ENCODE results near the gene THSD7B.
"Not testable (repeated sequence)": the region's sequence is repeated elsewhere in the genome, so short reads cannot be mapped to it uniquely, and the experiment has no call there.

Gene THSD7B

DNA sequence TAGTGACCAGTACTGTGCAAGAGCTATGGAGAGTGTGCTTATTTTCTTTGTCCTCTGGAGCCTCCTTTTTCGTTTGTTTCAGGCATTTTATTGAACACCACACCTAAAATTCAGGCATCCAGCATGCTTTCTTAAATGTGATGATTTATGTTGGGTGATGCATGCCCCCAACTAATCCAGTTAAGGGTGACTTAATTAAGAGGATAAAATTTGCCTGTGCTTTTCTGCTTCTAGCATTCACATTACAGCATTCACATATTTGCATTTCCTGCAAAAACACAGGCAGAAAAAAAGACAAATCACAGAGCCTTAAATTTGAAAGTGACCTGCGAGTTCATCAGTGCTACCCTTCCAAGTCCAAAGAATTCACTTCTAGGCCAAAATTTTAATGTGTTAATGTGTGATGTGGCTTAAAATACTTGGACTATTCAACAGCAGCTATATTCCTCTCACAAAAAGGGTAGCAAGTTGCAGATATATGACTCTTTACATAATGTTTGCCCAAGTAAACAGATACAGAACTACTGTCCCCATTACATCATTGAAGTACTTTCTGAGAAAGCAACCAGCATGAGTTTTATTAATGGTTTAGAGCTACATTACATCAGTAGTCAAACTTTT is 286.5 kb downstream of the THSD7B start:
- DNase-seq, result no peak

- DNase-seq, result no peak
These were observed 291.4 kb downstream of the THSD7B start for GRCh38 chr2:137056704-137057103.

GRCh38 chr2:137076111-137076765 is 310.9 kb downstream of the THSD7B start:
- DNase-seq, result not testable (repeated sequence)

GRCh38 chr2:137091704-137092103 is 326.4 kb downstream of the THSD7B start:
- DNase-seq, result no peak

DNA sequence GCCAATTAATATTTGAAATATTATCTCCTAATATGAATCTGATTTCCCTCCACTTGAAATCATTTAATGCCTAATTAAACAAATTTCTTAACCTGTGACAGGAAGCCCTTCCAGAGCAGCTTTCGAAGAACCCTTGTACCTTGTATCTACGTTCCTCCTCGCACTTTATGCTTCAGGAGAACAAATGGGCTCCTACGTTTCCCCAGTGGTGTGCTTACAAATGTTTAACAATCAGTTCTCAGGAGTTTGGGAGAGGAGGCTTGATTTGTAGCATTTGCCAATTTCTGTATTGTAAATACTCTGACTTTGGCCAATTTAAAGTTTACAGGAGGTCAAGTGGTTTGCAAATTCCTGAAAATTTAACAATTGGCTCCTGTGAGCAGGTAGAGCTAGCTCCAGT is 327.8 kb downstream of the THSD7B start:
- DNase-seq, result no peak

- no peak for DNase-seq
These were observed 330.8 kb downstream of the THSD7B start for GRCh38 chr2:137096187-137096586.

DNA sequence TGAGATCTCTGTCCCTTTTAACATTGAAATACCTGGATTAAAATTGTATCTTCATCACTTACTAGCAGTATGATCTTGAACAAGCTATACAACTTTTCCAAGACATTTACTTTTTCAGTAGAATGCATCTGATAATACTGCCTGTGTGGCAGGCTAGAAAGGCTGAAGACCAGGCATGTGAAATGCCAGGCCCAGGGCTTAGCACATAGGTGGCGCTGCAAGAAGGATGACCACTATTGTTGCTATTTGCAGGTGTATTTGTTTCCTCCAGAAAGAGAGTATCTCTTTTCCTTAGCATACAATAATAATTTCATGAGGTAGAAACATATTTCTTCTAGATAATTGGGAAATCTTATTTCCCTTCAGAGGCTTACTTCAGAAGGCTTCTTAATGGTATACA is 331.3 kb downstream of the THSD7B start:
- DNase-seq, result no peak

GRCh38 chr2:137101814-137102213 is 336.5 kb downstream of the THSD7B start:
- not testable (repeated sequence) for DNase-seq

DNA sequence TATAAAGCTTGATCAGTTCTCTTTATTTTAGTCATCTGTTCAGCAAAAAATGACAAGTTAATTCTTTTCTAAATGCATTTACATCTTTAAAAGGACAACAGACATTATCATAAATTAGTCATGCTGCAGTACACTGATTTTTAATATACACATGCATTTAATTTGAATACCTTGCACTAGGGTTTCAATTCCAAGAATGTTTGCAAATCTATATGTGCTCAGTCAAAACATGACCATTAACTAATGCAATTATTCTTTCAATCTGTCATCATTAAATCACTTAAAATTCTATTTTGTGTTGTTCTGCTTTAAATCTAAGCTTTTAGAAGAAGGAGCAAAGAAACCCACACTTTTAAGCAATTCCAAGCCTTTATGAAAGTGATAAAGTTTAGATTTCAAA is 342.6 kb downstream of the THSD7B start:
- no peak for DNase-seq

DNA sequence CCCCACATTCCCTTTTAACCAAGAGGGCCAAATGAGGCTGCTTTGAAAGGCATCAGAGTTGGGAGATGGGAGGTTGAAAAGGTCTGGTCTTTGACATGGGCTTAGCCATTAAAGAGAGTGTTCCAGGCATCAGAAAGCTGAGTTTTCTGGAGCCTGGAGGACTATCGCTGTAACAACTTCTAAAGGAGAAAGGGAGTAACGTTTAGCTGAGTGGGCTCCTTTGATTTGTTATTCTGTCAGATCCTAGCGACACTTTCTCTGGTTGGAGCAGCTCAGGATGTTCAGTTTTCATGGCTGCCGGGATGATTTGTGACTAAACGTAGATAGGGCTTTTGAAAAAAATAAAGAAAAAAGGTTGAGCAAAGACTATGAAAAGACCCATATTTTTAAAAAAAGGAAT is 346.6 kb downstream of the THSD7B start:
- DNase-seq, result no peak

DNA sequence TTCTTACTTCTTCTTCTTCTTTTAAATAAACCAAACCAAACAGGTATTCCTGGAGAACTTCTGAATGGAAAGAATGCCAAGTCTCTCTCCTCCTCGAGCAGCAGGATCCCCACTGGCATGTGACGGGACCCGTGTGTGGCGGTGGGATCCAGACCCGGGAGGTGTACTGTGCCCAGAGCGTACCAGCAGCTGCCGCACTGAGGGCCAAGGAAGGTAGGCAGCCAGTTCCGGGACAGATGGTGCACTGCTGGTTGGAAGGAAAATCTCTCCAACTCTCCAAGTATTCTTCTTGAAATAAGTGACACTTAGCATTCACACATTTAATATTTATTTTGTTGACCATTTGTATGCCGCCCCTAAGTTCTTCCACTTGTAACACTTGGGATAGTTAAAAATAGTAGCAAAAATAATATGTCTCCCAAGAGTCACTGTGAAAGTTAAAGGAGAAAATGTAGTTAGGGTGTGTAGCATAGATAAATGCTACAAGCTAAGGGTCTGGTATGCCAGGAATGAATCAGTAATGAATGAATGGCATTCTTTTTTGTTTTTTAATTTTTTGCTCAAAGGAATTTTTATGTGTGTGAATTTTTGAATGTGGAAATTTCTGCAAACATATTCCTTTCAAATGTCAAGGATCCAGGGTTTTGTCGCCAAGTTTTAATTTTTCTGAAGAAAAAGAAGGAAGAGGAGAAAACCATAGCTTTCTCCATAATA is 349.9 kb downstream of the THSD7B start:
- no peak for DNase-seq

- no peak for DNase-seq
These were observed 350.4 kb downstream of the THSD7B start for GRCh38 chr2:137115795-137116089.

DNA sequence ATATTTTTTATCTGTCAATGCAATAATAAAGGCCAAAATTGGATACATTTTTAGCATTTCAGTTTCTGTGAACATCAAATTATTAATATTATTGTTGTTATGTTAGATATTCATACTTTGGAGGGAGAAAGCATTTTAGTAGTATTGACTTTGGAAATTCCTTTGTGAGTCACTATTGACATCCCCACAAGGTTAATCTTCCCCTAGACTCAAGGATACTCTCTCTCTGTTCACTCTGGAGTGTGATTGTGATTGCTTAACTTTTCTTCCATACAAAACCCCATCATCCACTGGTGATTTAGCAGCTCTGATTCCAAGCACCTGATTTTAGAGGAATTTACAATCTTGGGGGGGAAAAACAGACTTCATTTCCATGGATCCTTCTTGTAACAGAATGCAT is 352.0 kb downstream of the THSD7B start:
- no peak for DNase-seq

DNA sequence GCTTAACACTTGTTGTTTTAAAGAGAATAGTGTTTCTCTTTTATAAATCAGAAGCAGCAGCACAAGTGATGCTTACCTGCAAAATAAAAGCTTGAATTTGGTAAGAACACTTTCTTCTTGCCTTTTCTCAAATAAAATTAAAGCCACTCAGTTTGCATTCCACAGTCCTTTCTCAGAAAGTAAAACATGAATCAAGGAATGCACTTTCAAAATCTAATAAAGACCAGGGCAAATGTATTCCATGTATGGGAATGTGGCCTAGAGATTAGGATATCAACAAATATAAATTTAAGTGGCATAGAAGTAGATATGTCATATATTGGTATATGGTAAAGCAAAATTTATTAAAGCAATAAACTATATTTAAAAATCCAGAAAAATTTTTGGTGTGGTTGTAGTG is 352.8 kb downstream of the THSD7B start:
- no peak for DNase-seq

GRCh38 chr2:137123226-137123625 is 357.9 kb downstream of the THSD7B start:
- DNase-seq, result no peak

- no peak for DNase-seq
These were observed 367.9 kb downstream of the THSD7B start for GRCh38 chr2:137133225-137133624.

DNA sequence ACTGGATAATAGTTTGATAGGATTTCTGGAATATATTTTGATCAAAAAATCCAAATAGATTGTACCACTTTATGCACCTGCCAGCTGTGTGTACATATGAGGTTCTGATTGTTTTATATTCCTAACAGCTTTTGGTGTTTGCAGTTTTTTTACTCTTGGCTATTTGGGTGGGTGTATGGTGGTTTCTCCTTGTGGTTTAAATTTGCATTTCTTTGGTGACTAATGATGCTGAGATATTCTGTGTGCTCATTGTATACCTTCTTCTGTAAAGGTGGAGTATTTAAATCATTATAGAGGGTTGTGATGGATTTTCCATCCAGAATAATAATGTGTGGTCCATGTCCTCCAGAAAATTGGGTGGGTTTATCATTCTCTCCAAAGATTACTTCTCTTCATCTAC is 372.9 kb downstream of the THSD7B start:
- no peak for DNase-seq

DNA sequence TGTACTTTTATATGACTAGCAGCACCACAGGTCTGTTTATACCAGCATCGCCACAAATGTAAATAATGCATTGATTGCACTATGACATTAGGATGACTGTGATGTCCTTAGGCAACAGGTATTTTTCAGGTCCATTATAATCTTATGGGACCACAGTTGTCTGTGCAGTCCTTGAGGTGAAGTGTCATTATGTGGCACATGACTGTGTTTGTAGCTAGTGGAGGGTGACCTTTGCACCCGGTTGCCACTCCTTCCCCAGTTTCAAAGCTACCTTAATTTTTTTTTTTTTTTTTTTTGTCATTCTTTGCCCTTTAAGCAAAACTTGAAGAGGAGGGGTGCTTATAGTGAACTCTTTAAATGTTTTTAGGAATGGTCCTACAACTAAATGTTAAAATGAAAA is 386.4 kb downstream of the THSD7B start:
- no peak for DNase-seq

DNA sequence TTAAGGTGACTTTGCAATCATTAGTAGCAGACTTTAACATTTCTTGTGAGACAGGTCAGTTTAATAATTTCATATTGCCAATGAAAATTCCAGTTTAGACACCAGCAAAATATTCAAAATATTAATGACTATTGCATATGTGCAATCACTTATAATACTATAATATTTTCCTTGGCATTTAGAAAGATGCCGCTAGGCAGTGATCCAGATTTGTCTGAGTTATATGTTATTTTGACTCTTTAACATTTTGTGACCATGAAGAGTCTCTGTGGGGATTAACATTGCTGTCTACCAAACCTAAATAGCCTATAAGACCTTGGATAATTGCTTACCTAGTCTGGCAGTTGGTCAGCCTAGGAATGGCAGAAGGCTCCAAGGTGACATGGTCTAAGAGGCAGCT is 389.6 kb downstream of the THSD7B start:
- no peak for DNase-seq

DNA sequence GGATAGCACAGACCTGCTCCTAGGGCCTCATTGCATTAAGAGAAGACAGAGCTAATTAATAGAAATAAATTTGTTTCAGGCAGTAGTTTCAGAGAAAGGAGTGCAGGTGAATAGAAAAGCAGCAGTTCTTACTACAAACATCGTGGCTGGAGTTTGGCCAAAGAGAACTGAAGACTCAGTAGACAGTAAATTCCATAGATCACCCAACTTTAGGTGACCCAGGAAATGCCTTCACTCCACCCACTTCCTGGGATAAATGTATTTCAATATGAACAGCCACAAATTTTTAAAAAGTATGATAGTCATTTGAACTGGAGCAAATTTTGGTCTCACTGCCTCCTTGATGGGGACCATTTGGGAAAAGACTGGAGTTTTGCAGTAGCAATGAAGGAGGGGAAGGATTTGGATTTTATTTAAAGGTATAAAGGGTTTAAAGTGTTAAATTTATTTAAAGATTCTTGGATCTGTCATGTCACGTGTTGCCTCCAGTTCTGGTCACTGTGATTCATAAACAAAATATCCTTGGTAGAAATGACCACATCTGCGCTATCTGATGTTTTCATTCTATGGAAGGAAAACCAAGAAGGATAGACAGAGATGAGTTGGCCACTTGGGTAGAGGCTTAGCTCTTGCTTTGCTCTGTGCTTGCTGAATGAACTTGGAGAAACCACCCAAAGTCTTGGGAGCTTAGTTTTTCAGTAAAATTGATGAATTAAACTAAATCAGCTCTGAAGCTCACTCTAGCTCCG is 390.2 kb downstream of the THSD7B start:
- no peak for DNase-seq

GRCh38 chr2:137156221-137156844 is 391.0 kb downstream of the THSD7B start:
- DNase-seq, result no peak

DNA sequence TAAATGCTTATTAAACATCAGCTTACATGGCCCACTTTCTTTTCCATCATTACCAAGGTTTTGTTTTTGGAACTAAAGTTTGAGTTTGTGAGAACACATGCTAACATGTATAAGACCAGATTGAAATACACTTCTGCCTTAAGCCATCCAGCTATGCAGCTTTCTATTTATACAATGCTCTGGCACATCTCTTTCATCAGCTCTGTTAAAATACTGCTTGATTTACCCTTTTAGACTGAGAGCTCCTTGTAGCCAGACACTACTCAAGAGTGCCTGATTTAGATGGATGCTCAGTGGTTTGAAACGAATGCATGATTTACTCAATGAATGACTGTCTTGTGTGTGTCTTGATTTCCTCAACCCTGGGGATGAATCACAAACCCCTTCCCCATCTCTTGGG is 392.5 kb downstream of the THSD7B start:
- no peak for DNase-seq

GRCh38 chr2:137161250-137161649 is 395.9 kb downstream of the THSD7B start:
- no peak for DNase-seq
